IPS-15b (cell line): ENCODE measurements around the gene ADGRF4.

Source experiments
- H3K27me3 ChIP-seq: one replicate; pipeline ENCODE4 v1.6.1; 2013; ENCODE audit warnings: low read length; ENCODE audit not compliant: control insufficient read depth, insufficient read depth
- H3K36me3 ChIP-seq: one replicate; pipeline ENCODE4 v1.6.1; 2013; ENCODE audit warnings: low read length; ENCODE audit not compliant: control insufficient read depth, insufficient read depth
- H3K4me1 ChIP-seq: one replicate; pipeline ENCODE4 v1.6.1; 2013; ENCODE audit warnings: mild to moderate bottlenecking, low read length; ENCODE audit not compliant: control insufficient read depth, insufficient read depth
- H3K4me3 ChIP-seq: one replicate; pipeline ENCODE4 v1.5.1; 2013; ENCODE audit warnings: low read depth, low read length
- H3K9ac ChIP-seq: one replicate; pipeline ENCODE4 v1.6.1; 2013; ENCODE audit warnings: low read depth, mild to moderate bottlenecking, low read length
- H3K9me3 ChIP-seq: one replicate; pipeline ENCODE4 v1.6.1; 2013; ENCODE audit warnings: mild to moderate bottlenecking, low read length; ENCODE audit not compliant: control insufficient read depth, insufficient read depth

ADGRF4 gene, protein sequence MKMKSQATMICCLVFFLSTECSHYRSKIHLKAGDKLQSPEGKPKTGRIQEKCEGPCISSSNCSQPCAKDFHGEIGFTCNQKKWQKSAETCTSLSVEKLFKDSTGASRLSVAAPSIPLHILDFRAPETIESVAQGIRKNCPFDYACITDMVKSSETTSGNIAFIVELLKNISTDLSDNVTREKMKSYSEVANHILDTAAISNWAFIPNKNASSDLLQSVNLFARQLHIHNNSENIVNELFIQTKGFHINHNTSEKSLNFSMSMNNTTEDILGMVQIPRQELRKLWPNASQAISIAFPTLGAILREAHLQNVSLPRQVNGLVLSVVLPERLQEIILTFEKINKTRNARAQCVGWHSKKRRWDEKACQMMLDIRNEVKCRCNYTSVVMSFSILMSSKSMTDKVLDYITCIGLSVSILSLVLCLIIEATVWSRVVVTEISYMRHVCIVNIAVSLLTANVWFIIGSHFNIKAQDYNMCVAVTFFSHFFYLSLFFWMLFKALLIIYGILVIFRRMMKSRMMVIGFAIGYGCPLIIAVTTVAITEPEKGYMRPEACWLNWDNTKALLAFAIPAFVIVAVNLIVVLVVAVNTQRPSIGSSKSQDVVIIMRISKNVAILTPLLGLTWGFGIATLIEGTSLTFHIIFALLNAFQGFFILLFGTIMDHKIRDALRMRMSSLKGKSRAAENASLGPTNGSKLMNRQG

DNA sequence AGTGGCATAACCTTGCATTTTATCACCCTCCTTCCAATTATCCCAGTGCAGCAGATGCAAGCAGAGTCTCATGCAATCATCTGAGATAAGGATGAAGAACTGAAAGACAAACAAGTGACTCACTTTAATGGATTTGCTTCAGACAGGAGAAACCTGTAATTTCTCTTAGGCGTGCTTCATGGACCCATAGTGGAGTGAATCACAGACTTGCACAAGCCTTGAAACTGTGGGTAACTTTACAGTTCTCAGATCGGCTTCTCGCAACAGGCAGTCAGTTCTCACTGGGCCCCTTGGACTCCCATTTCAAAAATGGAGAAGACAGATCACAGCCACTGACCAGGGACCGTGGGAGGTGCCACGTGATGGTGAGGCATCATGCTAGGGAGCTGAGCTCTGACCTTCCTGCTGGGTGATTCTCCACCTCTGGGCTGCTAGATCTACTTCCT, at the start of gene ADGRF4:
Gene ADGRF4, plus strand, starts transcription at position 239 of the 446 bp plus-strand sequence. CDS start 8,666 bp downstream, outside the sequence.
- Histone ChIP-seq H3K36me3 (no peaks in the 10 kb centered on the region), H3K4me3 (no peak within 1 kb of the TSS), H3K9me3 (no peaks in the 10 kb centered on the region), H3K27me3 (no peaks in the 10 kb centered on the region), H3K9ac (no peak within 1 kb of the TSS), H3K4me1 (peaks cover 5% of the 10 kb centered on the region)

DNA sequence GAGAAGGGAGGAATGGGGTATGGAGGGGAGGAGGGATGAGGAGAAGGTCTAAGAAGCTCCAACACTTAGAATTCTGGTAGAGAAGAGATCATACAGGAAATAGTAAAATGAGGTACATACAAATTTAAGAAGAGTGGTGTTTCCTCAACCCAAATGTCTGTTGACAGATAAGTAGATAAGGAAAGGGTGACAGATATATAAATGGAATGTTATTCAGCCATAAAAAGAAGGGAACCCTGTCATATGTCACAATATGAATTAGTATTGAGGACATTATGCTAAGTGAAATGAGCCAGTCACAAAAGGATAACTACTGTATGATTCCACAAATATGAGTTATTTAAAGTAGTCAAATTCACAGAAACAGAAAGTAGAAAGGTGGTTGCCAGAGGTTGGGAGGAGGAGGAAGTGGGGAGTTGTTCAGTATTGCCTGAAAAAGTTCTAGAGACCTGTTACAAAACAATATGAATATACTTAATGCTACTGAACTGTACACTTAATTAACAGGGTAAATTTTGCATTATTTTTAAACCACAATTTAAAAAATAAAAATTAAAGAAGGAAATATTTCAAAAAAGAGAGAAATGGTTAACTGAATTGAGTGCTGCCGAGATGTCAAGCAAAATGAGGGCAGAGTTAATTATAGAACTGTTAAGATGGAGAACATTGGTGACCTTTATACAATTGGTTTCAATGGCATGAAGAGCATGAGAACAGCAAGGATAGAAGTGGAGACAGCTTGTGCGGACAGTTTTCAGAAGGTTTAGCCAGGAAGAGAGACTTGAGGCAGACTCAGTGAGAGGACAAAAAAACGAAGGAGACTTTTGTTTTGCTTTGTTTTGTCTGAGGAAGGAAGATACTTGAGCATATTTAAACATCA, 47.6 kb upstream of the ADGRF4 start:
- Histone ChIP-seq H3K9ac (no peak overlapping the region), H3K9me3 (no peaks in the 10 kb centered on the region), H3K27me3 (no peaks in the 10 kb centered on the region), H3K4me1 (no peaks in the 10 kb centered on the region), H3K4me3 (no peak overlapping the region), H3K36me3 (no peaks in the 10 kb centered on the region)

DNA sequence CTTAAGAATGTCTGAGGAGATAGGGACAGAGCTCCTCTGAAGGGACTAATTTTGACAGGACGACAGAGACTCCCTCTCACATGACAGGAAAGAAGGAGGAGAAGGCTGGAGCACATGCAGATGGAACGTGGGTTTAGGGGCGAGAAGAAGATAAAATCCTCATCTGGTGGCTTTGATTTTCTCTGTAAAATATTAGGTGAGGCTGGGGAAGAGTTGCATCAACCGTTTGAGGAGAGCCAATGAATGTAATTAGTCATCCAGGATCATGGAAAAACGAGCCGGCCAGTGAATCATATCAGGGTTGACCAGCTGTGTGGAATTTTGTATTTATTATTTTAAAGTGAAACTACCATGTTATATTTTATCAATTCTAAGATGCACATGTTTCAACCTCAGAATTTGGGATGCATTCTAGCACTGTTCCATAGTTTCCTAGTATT, 46.9 kb upstream of the ADGRF4 start:
- Histone ChIP-seq H3K4me1 (peaks cover 2% of the 10 kb centered on the region), H3K4me3 (no peak overlapping the region), H3K9ac (no peak overlapping the region), H3K9me3 (no peaks in the 10 kb centered on the region), H3K36me3 (no peaks in the 10 kb centered on the region), H3K27me3 (no peaks in the 10 kb centered on the region)

DNA sequence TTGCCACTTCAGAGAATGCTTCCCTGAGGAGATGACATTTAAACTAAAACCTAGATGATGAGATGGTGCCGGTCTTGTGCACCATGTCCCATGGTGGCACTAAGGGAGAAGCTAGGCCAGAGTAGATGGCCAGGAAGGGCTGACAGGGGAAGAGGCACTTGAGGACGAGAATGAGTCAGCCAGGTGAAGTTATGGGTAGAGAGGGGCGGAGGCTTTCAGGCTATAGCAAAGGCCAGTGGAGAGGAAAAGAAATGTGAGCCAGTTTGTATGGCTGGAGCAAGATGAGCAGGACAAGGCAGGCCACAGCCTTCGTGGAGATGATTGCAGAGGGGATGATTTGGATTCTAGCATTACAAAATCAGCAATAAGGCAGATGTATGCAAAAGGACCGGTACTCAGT, 44.7 kb upstream of the ADGRF4 start:
- Histone ChIP-seq H3K9ac (no peak overlapping the region), H3K9me3 (no peaks in the 10 kb centered on the region), H3K4me1 (peaks cover 2% of the 10 kb centered on the region), H3K4me3 (no peak overlapping the region), H3K27me3 (no peaks in the 10 kb centered on the region), H3K36me3 (no peaks in the 10 kb centered on the region)

GRCh38 chr6:47654255-47654654, 44.1 kb upstream of the ADGRF4 start:
- Histone ChIP-seq H3K27me3 (no peaks in the 10 kb centered on the region), H3K9me3 (no peaks in the 10 kb centered on the region), H3K4me1 (peaks cover 2% of the 10 kb centered on the region), H3K4me3 (no peak overlapping the region), H3K36me3 (no peaks in the 10 kb centered on the region), H3K9ac (no peak overlapping the region)

DNA sequence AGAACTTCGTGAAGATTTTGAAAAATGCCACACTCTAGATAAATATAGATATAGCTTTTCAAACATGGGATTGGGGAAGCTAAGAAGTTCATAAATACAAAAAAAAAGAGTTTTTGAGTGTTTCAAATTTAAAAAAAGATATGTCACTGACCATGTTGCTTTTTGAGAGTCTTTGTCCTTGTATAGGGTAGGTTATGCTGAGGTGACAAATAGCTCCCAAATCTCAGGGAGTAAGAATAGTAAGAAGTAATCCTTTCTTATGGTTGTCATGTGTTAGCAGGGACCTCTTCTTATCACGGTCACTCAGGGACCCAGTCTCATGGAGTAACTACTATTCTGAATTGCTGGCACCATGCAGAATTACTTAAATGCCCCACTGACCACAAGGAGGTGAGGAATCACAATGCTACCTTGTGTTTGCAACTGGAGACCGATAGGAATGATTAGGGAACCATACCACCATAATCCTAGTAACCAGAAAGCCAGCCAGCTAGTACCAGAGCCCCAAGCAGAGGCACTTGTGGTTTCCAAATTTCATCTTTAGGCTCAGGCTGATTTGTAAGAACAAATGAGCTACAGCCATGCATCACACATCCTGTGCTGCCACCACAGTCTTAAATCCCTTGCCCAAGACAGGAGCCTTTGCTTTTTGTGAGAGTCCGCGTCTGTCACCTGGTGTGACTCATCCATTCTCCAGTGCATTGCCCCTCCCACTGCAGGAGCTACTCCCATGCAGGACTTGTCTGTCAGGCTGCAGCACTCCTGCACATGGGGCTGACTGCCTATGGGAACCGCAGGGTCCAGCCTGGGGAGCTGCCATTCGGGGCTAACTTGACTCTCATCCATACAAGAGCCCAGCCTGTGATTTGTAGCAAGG, 42.4 kb upstream of the ADGRF4 start:
- H3K36me3 ChIP-seq: no peaks in the 10 kb centered on the region
- H3K4me1 ChIP-seq: peaks cover 2% of the 10 kb centered on the region
- no peak overlapping the region for H3K9ac ChIP-seq
- no peaks in the 10 kb centered on the region for H3K9me3 ChIP-seq
- H3K4me3 ChIP-seq: no peak overlapping the region
- no peaks in the 10 kb centered on the region for H3K27me3 ChIP-seq

- H3K4me1 ChIP-seq: no peaks in the 10 kb centered on the region
- no peaks in the 10 kb centered on the region for H3K9me3 ChIP-seq
- no peaks in the 10 kb centered on the region for H3K36me3 ChIP-seq
- no peak overlapping the region for H3K4me3 ChIP-seq
- H3K27me3 ChIP-seq: no peaks in the 10 kb centered on the region
- H3K9ac ChIP-seq: no peak overlapping the region
Observed at GRCh38 chr6:47661960-47662359, 36.4 kb upstream of the ADGRF4 start.

- no peaks in the 10 kb centered on the region for H3K36me3 ChIP-seq
- H3K4me1 ChIP-seq: no peaks in the 10 kb centered on the region
- no peaks in the 10 kb centered on the region for H3K27me3 ChIP-seq
- no peak overlapping the region for H3K4me3 ChIP-seq
- no peaks in the 10 kb centered on the region for H3K9me3 ChIP-seq
- no peak overlapping the region for H3K9ac ChIP-seq
Observed at GRCh38 chr6:47663462-47664216, 34.7 kb upstream of the ADGRF4 start.

DNA sequence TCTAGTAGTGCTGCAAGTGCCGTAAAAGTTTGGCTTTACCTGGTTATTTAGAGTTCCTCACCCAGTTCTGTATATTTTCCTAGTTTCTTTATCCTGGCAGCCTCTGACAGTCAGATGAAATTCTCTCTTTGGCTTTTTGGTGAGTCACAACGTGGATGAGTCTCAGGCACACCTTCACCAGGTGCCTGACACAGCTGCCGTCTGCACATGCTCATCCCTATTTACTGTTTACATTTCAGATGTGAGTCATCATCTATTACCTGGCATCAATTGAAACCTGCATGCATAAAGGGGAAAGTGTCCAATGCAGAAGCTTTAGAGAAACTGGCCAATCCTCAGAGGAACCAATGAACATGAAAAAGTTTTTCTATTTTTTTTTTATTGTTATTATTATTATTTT, 33.3 kb upstream of the ADGRF4 start:
- no peak overlapping the region for H3K4me3 ChIP-seq
- no peaks in the 10 kb centered on the region for H3K9me3 ChIP-seq
- H3K27me3 ChIP-seq: no peaks in the 10 kb centered on the region
- H3K9ac ChIP-seq: no peak overlapping the region
- H3K36me3 ChIP-seq: no peaks in the 10 kb centered on the region
- H3K4me1 ChIP-seq: peaks cover 6% of the 10 kb centered on the region

DNA sequence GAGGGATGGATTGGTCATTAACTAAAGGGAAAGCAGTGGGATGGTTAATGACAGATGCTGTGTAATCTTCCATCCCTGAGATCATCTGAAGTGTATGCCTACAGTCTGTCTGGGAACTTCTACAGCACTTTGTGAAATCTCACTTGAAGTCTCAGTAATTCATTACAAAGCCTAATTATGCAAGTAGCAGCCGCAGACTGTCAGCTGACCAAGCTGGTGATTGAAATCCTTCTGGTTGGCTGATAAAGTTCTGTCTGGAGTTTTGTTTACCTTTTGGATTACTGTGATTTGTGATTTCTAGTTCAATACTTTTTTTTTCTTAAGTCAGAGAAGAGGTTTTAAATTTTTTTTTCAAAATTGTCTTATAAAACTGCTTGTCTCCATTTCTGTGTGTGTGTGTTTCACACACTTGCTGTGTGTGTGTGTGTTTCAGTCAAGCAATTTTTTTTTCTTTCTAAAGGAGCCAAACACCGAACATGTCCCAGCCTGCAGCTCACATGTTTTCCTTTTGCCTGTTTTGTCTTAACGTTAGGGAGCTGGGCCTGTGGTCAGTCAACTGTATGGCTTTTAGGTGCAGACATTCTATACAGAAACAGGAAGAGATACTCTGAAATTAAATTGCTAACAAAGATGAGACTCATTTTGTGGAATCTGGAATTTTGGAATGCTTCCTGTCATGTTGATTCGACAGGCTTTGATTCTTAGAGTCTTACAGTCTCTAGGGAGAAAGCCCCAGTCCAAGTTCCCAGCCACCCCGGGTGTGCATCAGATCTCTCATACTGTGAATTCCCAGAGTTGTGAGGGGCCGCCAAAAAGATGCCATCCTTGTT, 28.5 kb upstream of the ADGRF4 start:
- H3K36me3 ChIP-seq: no peaks in the 10 kb centered on the region
- peaks cover 6% of the 10 kb centered on the region for H3K4me1 ChIP-seq
- H3K9ac ChIP-seq: no peak overlapping the region
- H3K27me3 ChIP-seq: no peaks in the 10 kb centered on the region
- H3K9me3 ChIP-seq: no peaks in the 10 kb centered on the region
- H3K4me3 ChIP-seq: no peak overlapping the region
